Caco-2 (cell line): ENCODE results near the gene F12. TPM values are rescaled to one million over a fixed set of nuclear protein-coding genes. Genes with fewer than 3 reads are reported as not detected.

Source experiments
- BruUV-seq: library from RNA; stranded (reverse); fragments of 400-500 nt; replicated peaks from 2 replicates; lab custom pipeline; 2021; lab: Mats Ljungman, UMichigan
- CTCF ChIA-PET: fragments of 300-600 bp; sonication (Branson Sonifier 250); formaldehyde crosslinking; loops from one replicate; lab custom pipeline; 2022; ENCODE audit warnings: antibody characterized with exemption; lab: Charles Lee
- POLR2A ChIA-PET: fragments of 300-600 bp; sonication (Branson Sonifier 250); formaldehyde crosslinking; loops from one replicate; lab custom pipeline; 2022; ENCODE audit warnings: antibody characterized with exemption; lab: Charles Lee
- DNase-seq, 2 experiments: peaks; one replicate each; pipeline versions ENCODE4 v3.0.0 to v3.0.0-alpha.2; 2020 to 2022
- H3K27me3 ChIP-seq: replicated peaks from 2 replicates; pipeline ENCODE4 v1.6.0; 2011; ENCODE audit warnings: low read length; ENCODE audit not compliant: control insufficient read depth, insufficient read depth
- H3K36me3 ChIP-seq: 2 replicates; pipeline ENCODE4 v1.5.1; 2011; ENCODE audit warnings: low read length; ENCODE audit not compliant: control insufficient read depth, insufficient read depth
- H3K4me1 ChIP-seq: fragments of 250-450 bp; sonication (Bioruptor Pico); 2 replicates; pipeline ENCODE4 v1.5.1; 2020; ENCODE audit warnings: mild to moderate bottlenecking
- H3K4me3 ChIP-seq: 2 replicates; pipeline ENCODE4 v1.5.1; 2011; ENCODE audit warnings: low read depth, mild to moderate bottlenecking, control low read depth, low read length
- H3K9me3 ChIP-seq: fragments of 250-450 bp; sonication (Bioruptor Pico); 2 replicates; pipeline ENCODE4 v1.5.1; 2020; ENCODE audit warnings: mild to moderate bottlenecking, moderate library complexity
- H3K27ac Mint-ChIP-seq: one replicate; pipeline ENCODE4 v1.8.0; 2022; ENCODE audit warnings: mixed read lengths; ENCODE audit not compliant: unreplicated experiment
- H3K27me3 Mint-ChIP-seq: one replicate; pipeline ENCODE4 v1.8.0; 2022; ENCODE audit warnings: mixed read lengths; ENCODE audit not compliant: insufficient read depth, unreplicated experiment
- H3K36me3 Mint-ChIP-seq: one replicate; pipeline ENCODE4 v1.8.0; 2022; ENCODE audit warnings: mild to moderate bottlenecking, mixed read lengths; ENCODE audit not compliant: insufficient read depth, unreplicated experiment
- H3K4me1 Mint-ChIP-seq: one replicate; pipeline ENCODE4 v1.8.0; 2022; ENCODE audit warnings: low read depth, mixed read lengths; ENCODE audit not compliant: unreplicated experiment
- H3K4me3 Mint-ChIP-seq: one replicate; pipeline ENCODE4 v1.8.0; 2022; ENCODE audit warnings: mild to moderate bottlenecking, moderate library complexity, mixed read lengths; ENCODE audit not compliant: unreplicated experiment
- H3K9me3 Mint-ChIP-seq: one replicate; pipeline ENCODE4 v1.8.0; 2022; ENCODE audit warnings: mixed read lengths; ENCODE audit not compliant: unreplicated experiment
- intact Hi-C: fragments of 100-400 bp; cut with micrococcal nuclease; formaldehyde crosslinking; loops from one replicate; pipeline ENCODE4 v1.10.0; 2022; ENCODE audit not compliant: unreplicated experiment
- total RNA-seq: library from RNA; stranded (reverse); gene quantifications from 2 replicates; pipeline ENCODE4 v1.2.3, GENCODE V29; 2022
- TF ChIP-seq, protein P1 (sequence below), 2 experiments: fragments of 200-600 bp in 1 of 2; IDR thresholded peaks; 1 replicate in 1 of 2; 2 replicates in 1 of 2; pipeline versions ENCODE4 v1.5.1 to v1.8.0; 2011 to 2022; ENCODE audit warnings: antibody characterized with exemption in 1 of 2, control low read depth in 1 of 2, inconsistent platforms in 1 of 2, low read depth in 1 of 2, low read length in 1 of 2, mild to moderate bottlenecking in 1 of 2, moderate library complexity in 1 of 2; ENCODE audit not compliant: insufficient read depth in 1 of 2, severe bottlenecking in 1 of 2, unreplicated experiment in 1 of 2

F12 gene
- total RNA-seq, 1 experiment from 2014 or later: 13.3 TPM

- CTCF ChIA-PET: no interaction called here
- BruUV-seq: no TSS peak
- Mint-ChIP-seq H3K9me3 (peaks cover 4% of the 10 kb centered on the region), H3K36me3 (no peaks in the 10 kb centered on the region), H3K27me3 (no peaks in the 10 kb centered on the region), H3K4me1 (peaks cover 9% of the 10 kb centered on the region), H3K4me3 (no peak overlapping the region), H3K27ac (no peak overlapping the region)
- POLR2A ChIA-PET: no interaction called here
- Histone ChIP-seq H3K27me3 (no peaks in the 10 kb centered on the region), H3K4me3 (no peak overlapping the region), H3K36me3 (no peaks in the 10 kb centered on the region), H3K4me1 (no peaks in the 10 kb centered on the region), H3K9me3 (no peaks in the 10 kb centered on the region)
- TF ChIP-seq, protein P1, sequence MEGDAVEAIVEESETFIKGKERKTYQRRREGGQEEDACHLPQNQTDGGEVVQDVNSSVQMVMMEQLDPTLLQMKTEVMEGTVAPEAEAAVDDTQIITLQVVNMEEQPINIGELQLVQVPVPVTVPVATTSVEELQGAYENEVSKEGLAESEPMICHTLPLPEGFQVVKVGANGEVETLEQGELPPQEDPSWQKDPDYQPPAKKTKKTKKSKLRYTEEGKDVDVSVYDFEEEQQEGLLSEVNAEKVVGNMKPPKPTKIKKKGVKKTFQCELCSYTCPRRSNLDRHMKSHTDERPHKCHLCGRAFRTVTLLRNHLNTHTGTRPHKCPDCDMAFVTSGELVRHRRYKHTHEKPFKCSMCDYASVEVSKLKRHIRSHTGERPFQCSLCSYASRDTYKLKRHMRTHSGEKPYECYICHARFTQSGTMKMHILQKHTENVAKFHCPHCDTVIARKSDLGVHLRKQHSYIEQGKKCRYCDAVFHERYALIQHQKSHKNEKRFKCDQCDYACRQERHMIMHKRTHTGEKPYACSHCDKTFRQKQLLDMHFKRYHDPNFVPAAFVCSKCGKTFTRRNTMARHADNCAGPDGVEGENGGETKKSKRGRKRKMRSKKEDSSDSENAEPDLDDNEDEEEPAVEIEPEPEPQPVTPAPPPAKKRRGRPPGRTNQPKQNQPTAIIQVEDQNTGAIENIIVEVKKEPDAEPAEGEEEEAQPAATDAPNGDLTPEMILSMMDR (IDR thresholded peaks at IDR 0.05; ENCODE audit: insufficient read depth in 1 of 2, low read depth in 1 of 2, low read length in 1 of 2, severe bottlenecking in 1 of 2, unreplicated experiment in 1 of 2): no peak
- no peak for DNase-seq
- intact Hi-C loops: no loop called here
Observed at GRCh38 chr5:177359860-177360259, 49.5 kb downstream of the F12 start.

GRCh38 chr5:177359451-177359851 lies 49.9 kb downstream of the F12 start:
- TF ChIP-seq, protein P1 (IDR thresholded peaks at IDR 0.05; ENCODE audit: insufficient read depth in 1 of 2, low read depth in 1 of 2, low read length in 1 of 2, severe bottlenecking in 1 of 2, unreplicated experiment in 1 of 2): no peak
- H3K27ac Mint-ChIP-seq: no peak overlapping the region
- H3K27me3 ChIP-seq: no peaks in the 10 kb centered on the region
- intact Hi-C loops: no loop called here
- H3K9me3 ChIP-seq: no peaks in the 10 kb centered on the region
- ChIA-PET CTCF (no interaction called here), POLR2A (no interaction called here)
- H3K9me3 Mint-ChIP-seq: peaks cover 8% of the 10 kb centered on the region
- no TSS peak for BruUV-seq
- H3K36me3 Mint-ChIP-seq: no peaks in the 10 kb centered on the region
- no peak overlapping the region for H3K4me3 Mint-ChIP-seq
- H3K4me1 Mint-ChIP-seq: peaks cover 13% of the 10 kb centered on the region
- no peak for DNase-seq
- no peaks in the 10 kb centered on the region for H3K4me1 ChIP-seq
- no peak overlapping the region for H3K4me3 ChIP-seq
- no peaks in the 10 kb centered on the region for H3K36me3 ChIP-seq
- H3K27me3 Mint-ChIP-seq: no peaks in the 10 kb centered on the region

- intact Hi-C loops: no loop called here
- no TSS peak for BruUV-seq
- Histone ChIP-seq H3K9me3 (no peaks in the 10 kb centered on the region), H3K4me1 (no peaks in the 10 kb centered on the region), H3K36me3 (no peaks in the 10 kb centered on the region), H3K4me3 (no peak overlapping the region), H3K27me3 (no peaks in the 10 kb centered on the region)
- TF ChIP-seq, protein P1 (IDR thresholded peaks at IDR 0.05; ENCODE audit: insufficient read depth in 1 of 2, low read depth in 1 of 2, low read length in 1 of 2, severe bottlenecking in 1 of 2, unreplicated experiment in 1 of 2): no peak
- H3K27me3 Mint-ChIP-seq: no peaks in the 10 kb centered on the region
- no peak overlapping the region for H3K27ac Mint-ChIP-seq
- H3K4me3 Mint-ChIP-seq: no peak overlapping the region
- peaks cover 15% of the 10 kb centered on the region for H3K9me3 Mint-ChIP-seq
- POLR2A ChIA-PET: no interaction called here
- CTCF ChIA-PET: no interaction called here
- no peaks in the 10 kb centered on the region for H3K36me3 Mint-ChIP-seq
- no peak for DNase-seq
- peaks cover 18% of the 10 kb centered on the region for H3K4me1 Mint-ChIP-seq
Observed at GRCh38 chr5:177358370-177358819, 51.0 kb downstream of the F12 start.
